ENCODE data around the gene CLPTM1L.
"Not testable (repeated sequence)": the region's sequence is repeated elsewhere in the genome, so short reads cannot be mapped to it uniquely, and the experiment has no call there.

Gene CLPTM1L

DNA sequence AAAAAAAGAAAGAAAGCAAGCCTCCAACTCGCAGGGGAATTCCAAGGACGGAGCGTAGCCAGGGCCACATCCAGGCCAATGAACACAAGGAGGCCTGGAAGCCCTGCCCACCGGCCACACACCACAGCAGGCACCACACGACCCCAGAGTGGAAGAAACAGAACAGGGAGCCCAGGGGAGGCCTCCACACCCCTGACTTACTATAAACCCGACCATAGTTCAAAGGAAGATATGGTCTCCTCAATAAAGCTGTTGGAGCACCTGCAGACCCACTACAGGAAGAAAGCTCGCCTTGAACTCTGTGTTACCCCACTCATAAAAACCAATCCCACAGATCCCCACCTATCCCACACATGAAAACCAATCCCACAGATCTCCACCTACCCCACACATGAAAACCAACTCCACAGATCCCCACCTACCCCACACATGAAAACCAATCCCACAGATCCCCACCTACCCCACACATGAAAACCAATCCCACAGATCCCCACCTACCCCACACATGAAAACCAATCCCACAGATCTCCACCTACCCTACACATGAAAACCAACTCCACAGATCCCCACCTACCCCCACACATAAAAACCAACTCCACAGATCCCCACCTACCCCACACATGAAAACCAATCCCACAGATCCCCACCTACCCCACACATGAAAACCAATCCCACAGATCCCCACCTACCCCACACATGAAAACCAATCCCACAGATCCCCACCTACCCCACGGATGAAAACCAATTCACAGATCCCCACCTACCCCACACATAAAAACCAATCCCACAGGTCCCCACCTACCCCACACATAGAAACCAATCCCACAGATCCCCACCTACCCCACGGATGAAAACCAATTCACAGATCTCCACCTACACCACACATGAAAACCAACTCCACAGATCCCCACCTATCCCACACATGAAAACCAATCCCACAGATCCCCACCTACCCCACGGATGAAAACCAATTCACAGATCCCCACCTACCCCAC lies 69.2 kb downstream of the CLPTM1L start:
- H2BK12ac ChIP-seq (ENCODE audit: low read length); H3K9me3 ChIP-seq (replicated peaks in 1 of 2; ENCODE audit: control insufficient read depth in 2 of 2, insufficient read depth in 1 of 2, low read depth in 1 of 2, low read length in 2 of 2); H3K4me1 ChIP-seq (ENCODE audit: control insufficient read depth in 2 of 2, insufficient read depth in 1 of 2, low read depth in 1 of 2, low read length in 2 of 2); H3K14ac ChIP-seq (ENCODE audit: low read length); H3K4ac ChIP-seq (ENCODE audit: low read length); H3K9ac ChIP-seq (ENCODE audit: low read depth, low read length, poor library complexity); H3K4me3 ChIP-seq (ENCODE audit: low read length in 2 of 2); H4K8ac ChIP-seq (ENCODE audit: low read depth, low read length); H3K79me1 ChIP-seq (ENCODE audit: low read depth, low read length); H2BK120ac ChIP-seq (ENCODE audit: low read depth, low read length); H2BK5ac ChIP-seq (ENCODE audit: low read length); H3K18ac ChIP-seq (ENCODE audit: low read length); H3K4me2 ChIP-seq (ENCODE audit: insufficient read depth, low read length, poor library complexity, severe bottlenecking); H4K91ac ChIP-seq (ENCODE audit: low read depth, low read length, poor library complexity); H3K36me3 ChIP-seq (replicated peaks in 1 of 2; ENCODE audit: control insufficient read depth in 2 of 2, insufficient read depth in 2 of 2, low read length in 2 of 2); H3K27ac ChIP-seq (replicated peaks; ENCODE audit: low read length); H2AK5ac ChIP-seq (ENCODE audit: low read depth, low read length); H3K27me3 ChIP-seq (ENCODE audit: control insufficient read depth in 3 of 3, insufficient read depth in 3 of 3, low read depth in 1 of 3, low read length in 3 of 3); H2AFZ ChIP-seq (ENCODE audit: low read length); DNase-seq (ENCODE audit: low spot score); H3K23ac ChIP-seq (ENCODE audit: low read depth, low read length, poor library complexity); H2BK15ac ChIP-seq (ENCODE audit: low read length): not testable (repeated sequence)
- WGBS, 2 donors (ENCODE audit: extremely low coverage in 2 of 2, insufficient read length in 2 of 2, insufficient replicate concordance in 1 of 2): no CpG with 5 or more reads among the region's 10 CpGs

DNA sequence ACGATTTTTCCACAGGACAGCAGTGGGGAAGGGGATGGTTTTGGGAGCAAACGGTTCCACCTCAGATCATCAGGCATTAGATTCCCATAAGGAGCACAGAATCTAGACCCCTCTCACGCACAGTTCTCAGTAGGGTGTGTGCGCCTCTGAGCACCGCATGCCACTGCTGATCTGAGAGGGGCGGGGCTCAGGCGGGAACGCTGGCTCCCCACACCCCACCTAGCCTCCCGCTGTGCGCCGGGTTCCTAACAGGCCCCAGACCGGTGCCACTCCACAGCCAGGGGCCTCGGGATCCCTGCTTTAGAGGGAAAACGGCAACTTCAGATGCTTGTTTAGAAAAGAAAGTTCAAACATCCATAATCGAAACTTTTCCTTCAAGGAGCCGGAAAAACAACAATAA lies 70.4 kb downstream of the CLPTM1L start:
- Histone ChIP-seq H3K27ac (replicated peaks; ENCODE audit: low read length) (no peak overlapping the region), H3K4me1 (ENCODE audit: control insufficient read depth in 2 of 2, insufficient read depth in 1 of 2, low read depth in 1 of 2, low read length in 2 of 2) (no peaks in the 10 kb centered on the region), H3K4me2 (ENCODE audit: insufficient read depth, low read length, poor library complexity, severe bottlenecking) (no peak overlapping the region), H2BK120ac (ENCODE audit: low read depth, low read length) (no peak overlapping the region), H3K27me3 (ENCODE audit: control insufficient read depth in 3 of 3, insufficient read depth in 3 of 3, low read depth in 1 of 3, low read length in 3 of 3) (no peaks in the 10 kb centered on the region), H3K14ac (ENCODE audit: low read length) (no peak overlapping the region), H2BK12ac (ENCODE audit: low read length) (no peak overlapping the region), H2BK15ac (ENCODE audit: low read length) (no peak overlapping the region), H2AK5ac (ENCODE audit: low read depth, low read length) (no peak overlapping the region), H3K18ac (ENCODE audit: low read length) (no peak overlapping the region), H3K23ac (ENCODE audit: low read depth, low read length, poor library complexity) (no peak overlapping the region), H3K9me3 (replicated peaks in 1 of 2; ENCODE audit: control insufficient read depth in 2 of 2, insufficient read depth in 1 of 2, low read depth in 1 of 2, low read length in 2 of 2) (peaks cover 0 to 2% of the 10 kb centered on the region in 2 donors), H3K4ac (ENCODE audit: low read length) (no peak overlapping the region), H3K36me3 (replicated peaks in 1 of 2; ENCODE audit: control insufficient read depth in 2 of 2, insufficient read depth in 2 of 2, low read length in 2 of 2) (peaks cover 0 to 8% of the 10 kb centered on the region in 2 donors), H2AFZ (ENCODE audit: low read length) (no peak overlapping the region), H4K91ac (ENCODE audit: low read depth, low read length, poor library complexity) (no peak overlapping the region), H2BK5ac (ENCODE audit: low read length) (no peak overlapping the region), H3K9ac (ENCODE audit: low read depth, low read length, poor library complexity) (no peak overlapping the region), H4K8ac (ENCODE audit: low read depth, low read length) (no peak overlapping the region), H3K79me1 (ENCODE audit: low read depth, low read length) (no peaks in the 10 kb centered on the region), H3K4me3 (ENCODE audit: low read length in 2 of 2) (no peak overlapping the region)
- no CpG with 5 or more reads among the region's 16 CpGs for WGBS, 2 donors (ENCODE audit: extremely low coverage in 2 of 2, insufficient read length in 2 of 2, insufficient replicate concordance in 1 of 2)
- no peak for DNase-seq (ENCODE audit: low spot score)

DNA sequence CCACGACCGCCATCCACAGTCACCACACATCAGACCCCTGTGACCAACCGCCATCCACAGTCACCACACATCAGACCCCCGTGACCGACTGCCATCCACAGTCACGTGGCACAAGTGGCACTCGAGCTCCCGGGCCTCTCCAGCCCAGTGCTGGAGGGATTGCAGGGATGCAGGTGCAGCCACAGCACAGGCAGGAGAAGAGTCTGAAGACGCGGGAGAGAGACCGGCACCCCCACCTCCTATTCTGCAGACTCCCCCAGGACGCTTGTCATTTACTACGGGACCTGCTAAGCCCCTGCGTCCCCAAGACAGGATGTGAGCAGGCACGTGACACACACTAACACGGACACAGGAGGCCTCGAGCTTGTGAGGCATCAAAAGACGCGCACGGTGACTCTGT lies 71.2 kb downstream of the CLPTM1L start:
- H3K4me3 ChIP-seq (ENCODE audit: low read length in 2 of 2): no peak overlapping the region
- no peak overlapping the region for H3K4me2 ChIP-seq (ENCODE audit: insufficient read depth, low read length, poor library complexity, severe bottlenecking)
- H3K18ac ChIP-seq (ENCODE audit: low read length): no peak overlapping the region
- no CpG with 5 or more reads among the region's 20 CpGs for WGBS, 2 donors (ENCODE audit: extremely low coverage in 2 of 2, insufficient read length in 2 of 2, insufficient replicate concordance in 1 of 2)
- H3K27me3 ChIP-seq (ENCODE audit: control insufficient read depth in 3 of 3, insufficient read depth in 3 of 3, low read depth in 1 of 3, low read length in 3 of 3): no peaks in the 10 kb centered on the region
- H4K91ac ChIP-seq (ENCODE audit: low read depth, low read length, poor library complexity): no peak overlapping the region
- H2BK15ac ChIP-seq (ENCODE audit: low read length): no peak overlapping the region
- H3K79me1 ChIP-seq (ENCODE audit: low read depth, low read length): no peaks in the 10 kb centered on the region
- H3K36me3 ChIP-seq (replicated peaks in 1 of 2; ENCODE audit: control insufficient read depth in 2 of 2, insufficient read depth in 2 of 2, low read length in 2 of 2): peaks cover 0 to 8% of the 10 kb centered on the region in 2 donors
- no peak overlapping the region for H4K8ac ChIP-seq (ENCODE audit: low read depth, low read length)
- no peak overlapping the region for H2AK5ac ChIP-seq (ENCODE audit: low read depth, low read length)
- no peak overlapping the region for H2AFZ ChIP-seq (ENCODE audit: low read length)
- peaks cover 0 to 2% of the 10 kb centered on the region in 2 donors for H3K9me3 ChIP-seq (replicated peaks in 1 of 2; ENCODE audit: control insufficient read depth in 2 of 2, insufficient read depth in 1 of 2, low read depth in 1 of 2, low read length in 2 of 2)
- H2BK120ac ChIP-seq (ENCODE audit: low read depth, low read length): no peak overlapping the region
- H3K4me1 ChIP-seq (ENCODE audit: control insufficient read depth in 2 of 2, insufficient read depth in 1 of 2, low read depth in 1 of 2, low read length in 2 of 2): no peaks in the 10 kb centered on the region
- H3K23ac ChIP-seq (ENCODE audit: low read depth, low read length, poor library complexity): no peak overlapping the region
- no peak overlapping the region for H3K27ac ChIP-seq (replicated peaks; ENCODE audit: low read length)
- H3K9ac ChIP-seq (ENCODE audit: low read depth, low read length, poor library complexity): no peak overlapping the region
- no peak overlapping the region for H2BK5ac ChIP-seq (ENCODE audit: low read length)
- H3K4ac ChIP-seq (ENCODE audit: low read length): no peak overlapping the region
- no peak overlapping the region for H2BK12ac ChIP-seq (ENCODE audit: low read length)
- no peak overlapping the region for H3K14ac ChIP-seq (ENCODE audit: low read length)
- no peak for DNase-seq (ENCODE audit: low spot score)

DNA sequence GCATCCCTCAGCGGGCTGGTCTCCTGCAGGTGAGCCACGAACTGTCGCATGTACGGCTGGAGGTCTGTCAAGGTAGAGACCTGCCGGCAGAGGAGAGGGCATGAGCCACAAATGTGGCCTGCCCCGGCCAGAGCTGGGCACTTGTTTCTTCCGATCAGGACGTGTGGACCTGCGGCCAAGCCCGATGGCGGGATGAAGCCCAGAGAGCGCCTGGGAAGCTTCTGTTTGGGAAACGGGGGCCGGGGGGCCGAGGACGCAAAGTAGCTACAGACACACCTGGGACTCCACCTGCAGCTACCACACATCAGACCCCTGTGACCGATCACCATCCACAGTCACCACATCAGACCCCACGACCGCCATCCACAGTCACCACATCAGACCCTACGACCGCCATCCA lies 72.7 kb downstream of the CLPTM1L start:
- H2AFZ ChIP-seq (ENCODE audit: low read length): no peak overlapping the region
- H4K8ac ChIP-seq (ENCODE audit: low read depth, low read length): no peak overlapping the region
- no peak overlapping the region for H2AK5ac ChIP-seq (ENCODE audit: low read depth, low read length)
- H3K18ac ChIP-seq (ENCODE audit: low read length): no peak overlapping the region
- H2BK5ac ChIP-seq (ENCODE audit: low read length): no peak overlapping the region
- H2BK12ac ChIP-seq (ENCODE audit: low read length): no peak overlapping the region
- no peak overlapping the region for H3K4me3 ChIP-seq (ENCODE audit: low read length in 2 of 2)
- H3K27ac ChIP-seq (replicated peaks; ENCODE audit: low read length): no peak overlapping the region
- peaks cover 0 to 2% of the 10 kb centered on the region in 2 donors for H3K9me3 ChIP-seq (replicated peaks in 1 of 2; ENCODE audit: control insufficient read depth in 2 of 2, insufficient read depth in 1 of 2, low read depth in 1 of 2, low read length in 2 of 2)
- DNase-seq (ENCODE audit: low spot score): no peak
- H3K4me2 ChIP-seq (ENCODE audit: insufficient read depth, low read length, poor library complexity, severe bottlenecking): no peak overlapping the region
- H3K9ac ChIP-seq (ENCODE audit: low read depth, low read length, poor library complexity): no peak overlapping the region
- H3K14ac ChIP-seq (ENCODE audit: low read length): no peak overlapping the region
- no peak overlapping the region for H3K23ac ChIP-seq (ENCODE audit: low read depth, low read length, poor library complexity)
- H2BK120ac ChIP-seq (ENCODE audit: low read depth, low read length): no peak overlapping the region
- H4K91ac ChIP-seq (ENCODE audit: low read depth, low read length, poor library complexity): no peak overlapping the region
- peaks cover 0 to under 1% of the 10 kb centered on the region in 2 donors for H3K36me3 ChIP-seq (replicated peaks in 1 of 2; ENCODE audit: control insufficient read depth in 2 of 2, insufficient read depth in 2 of 2, low read length in 2 of 2)
- H2BK15ac ChIP-seq (ENCODE audit: low read length): no peak overlapping the region
- H3K4ac ChIP-seq (ENCODE audit: low read length): no peak overlapping the region
- no peaks in the 10 kb centered on the region for H3K27me3 ChIP-seq (ENCODE audit: control insufficient read depth in 3 of 3, insufficient read depth in 3 of 3, low read depth in 1 of 3, low read length in 3 of 3)
- no peaks in the 10 kb centered on the region for H3K79me1 ChIP-seq (ENCODE audit: low read depth, low read length)
- no peaks in the 10 kb centered on the region for H3K4me1 ChIP-seq (ENCODE audit: control insufficient read depth in 2 of 2, insufficient read depth in 1 of 2, low read depth in 1 of 2, low read length in 2 of 2)
- no CpG with 5 or more reads among the region's 21 CpGs for whole genome bisulfite sequencing, 2 donors (ENCODE audit: extremely low coverage in 2 of 2, insufficient read length in 2 of 2, insufficient replicate concordance in 1 of 2)
